Ishikawa (cell line): Measurements from ENCODE around the gene NKAIN2.

Experiments
- NFIC ChIP-seq: IDR thresholded peaks from 2 replicates; pipeline ENCODE4 v1.6.1; 2012
- ZBTB7A ChIP-seq: IDR thresholded peaks from 2 replicates; pipeline ENCODE4 v1.6.1; 2012; ENCODE audit warnings: low read depth

GRCh38 chr6:124660185-124660584, 856.5 kb downstream of the NKAIN2 start:
- TF ChIP-seq NFIC (no peak), ZBTB7A (no peak)
